ENCODE data around the gene ROPN1L. TPM values are rescaled to one million over a fixed set of nuclear protein-coding genes. Genes with fewer than 3 reads are reported as not detected.

Gene ROPN1L
- total RNA-seq, 1 experiment from 2014 or later, result 0.24 TPM

- ChIA-PET POLR2A (ENCODE audit: low non-redundant PET) (no interaction called here), CTCF (no interaction called here)
- H3K27ac ChIP-seq (ENCODE audit: low read depth, low read length, poor library complexity, severe bottlenecking), result no peak overlapping the region
- TF ChIP-seq CTCF (conservative IDR thresholded peaks at IDR 0.05; ENCODE audit: low read depth, low read length) (no peak), EZH2 (IDR thresholded peaks at IDR 0.05; ENCODE audit: borderline replicate concordance, low read depth, low read length, poor library complexity, severe bottlenecking) (no peak)
- H3K4me3 ChIP-seq (ENCODE audit: low read depth, low read length, poor library complexity, severe bottlenecking), result no peak overlapping the region
- no peaks in the 10 kb centered on the region for H3K4me1 ChIP-seq (ENCODE audit: insufficient read depth, low read length, poor library complexity, severe bottlenecking)
- H3K9me3 ChIP-seq (ENCODE audit: low read depth, low read length, poor library complexity, severe bottlenecking), result no peaks in the 10 kb centered on the region
- BruUV-seq (replicated peaks), result no TSS peak
- no peak for DNase-seq (ENCODE audit: low spot score)
- no peaks in the 10 kb centered on the region for H3K27me3 ChIP-seq (replicated peaks; ENCODE audit: insufficient read depth, low read depth, low read length, poor library complexity)
- H3K36me3 ChIP-seq (ENCODE audit: insufficient read depth, low read length, poor library complexity, severe bottlenecking), result peaks cover 63% of the 10 kb centered on the region
- intact Hi-C loops (cut with micrococcal nuclease; ENCODE audit: unreplicated experiment), result no loop called here
Measured at GRCh38 chr5:10427978-10428377, 13.7 kb upstream of the ROPN1L start.

DNA sequence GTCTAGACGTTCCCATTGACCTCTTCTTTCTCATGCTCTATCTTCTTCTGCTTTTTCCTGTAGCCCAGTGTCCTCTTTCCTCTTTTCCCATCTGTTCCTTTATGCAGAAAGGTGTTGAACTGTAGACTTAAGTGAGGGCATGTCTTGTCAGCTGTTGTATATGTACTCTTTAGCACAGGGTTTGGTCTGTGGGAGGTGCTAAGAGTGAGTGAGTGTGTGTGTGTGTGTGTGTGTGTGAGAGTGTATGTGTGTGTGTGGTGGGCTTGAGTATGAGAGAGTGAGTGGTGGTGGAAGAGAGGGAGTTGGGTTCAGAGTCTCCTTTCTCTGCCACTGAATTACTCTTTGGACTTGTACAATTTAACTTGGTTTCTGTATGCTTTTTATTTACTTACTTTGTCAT lies 10.3 kb upstream of the ROPN1L start:
- intact Hi-C loops (cut with micrococcal nuclease; ENCODE audit: unreplicated experiment), result no loop called here
- Histone ChIP-seq H3K27me3 (replicated peaks; ENCODE audit: insufficient read depth, low read depth, low read length, poor library complexity) (no peaks in the 10 kb centered on the region), H3K27ac (ENCODE audit: low read depth, low read length, poor library complexity, severe bottlenecking) (no peak overlapping the region), H3K4me1 (ENCODE audit: insufficient read depth, low read length, poor library complexity, severe bottlenecking) (no peaks in the 10 kb centered on the region), H3K36me3 (ENCODE audit: insufficient read depth, low read length, poor library complexity, severe bottlenecking) (peaks cover 64% of the 10 kb centered on the region), H3K4me3 (ENCODE audit: low read depth, low read length, poor library complexity, severe bottlenecking) (no peak overlapping the region), H3K9me3 (ENCODE audit: low read depth, low read length, poor library complexity, severe bottlenecking) (no peaks in the 10 kb centered on the region)
- ChIA-PET POLR2A (ENCODE audit: low non-redundant PET) (no interaction called here), CTCF (no interaction called here)
- TF ChIP-seq CTCF (conservative IDR thresholded peaks at IDR 0.05; ENCODE audit: low read depth, low read length) (no peak), EZH2 (IDR thresholded peaks at IDR 0.05; ENCODE audit: borderline replicate concordance, low read depth, low read length, poor library complexity, severe bottlenecking) (no peak)
- no peak for DNase-seq (ENCODE audit: low spot score)
- BruUV-seq (replicated peaks), result no TSS peak

GRCh38 chr5:10432059-10433008 lies 9.3 kb upstream of the ROPN1L start:
- no peaks in the 10 kb centered on the region for H3K4me1 ChIP-seq (ENCODE audit: insufficient read depth, low read length, poor library complexity, severe bottlenecking)
- H3K27ac ChIP-seq (ENCODE audit: low read depth, low read length, poor library complexity, severe bottlenecking), result no peak overlapping the region
- H3K27me3 ChIP-seq (replicated peaks; ENCODE audit: insufficient read depth, low read depth, low read length, poor library complexity), result no peaks in the 10 kb centered on the region
- no peak overlapping the region for H3K4me3 ChIP-seq (ENCODE audit: low read depth, low read length, poor library complexity, severe bottlenecking)
- ChIA-PET POLR2A (ENCODE audit: low non-redundant PET) (no interaction called here), CTCF (no interaction called here)
- TF ChIP-seq EZH2 (IDR thresholded peaks at IDR 0.05; ENCODE audit: borderline replicate concordance, low read depth, low read length, poor library complexity, severe bottlenecking), result no peak
- no peak for TF ChIP-seq CTCF (conservative IDR thresholded peaks at IDR 0.05; ENCODE audit: low read depth, low read length)
- no peaks in the 10 kb centered on the region for H3K9me3 ChIP-seq (ENCODE audit: low read depth, low read length, poor library complexity, severe bottlenecking)
- intact Hi-C loops (cut with micrococcal nuclease; ENCODE audit: unreplicated experiment), result no loop called here
- DNase-seq (ENCODE audit: low spot score), result no peak
- peaks cover 62% of the 10 kb centered on the region for H3K36me3 ChIP-seq (ENCODE audit: insufficient read depth, low read length, poor library complexity, severe bottlenecking)
- no TSS peak for BruUV-seq (replicated peaks)

All from A673 (cell line).